Measurements from ENCODE around the gene ARG2. TPM values are rescaled to one million over a fixed set of nuclear protein-coding genes. Genes with fewer than 3 reads are reported as not detected.

Gene ARG2
- total RNA-seq, 1 experiment from 2014 or later: 1.1 TPM

DNA sequence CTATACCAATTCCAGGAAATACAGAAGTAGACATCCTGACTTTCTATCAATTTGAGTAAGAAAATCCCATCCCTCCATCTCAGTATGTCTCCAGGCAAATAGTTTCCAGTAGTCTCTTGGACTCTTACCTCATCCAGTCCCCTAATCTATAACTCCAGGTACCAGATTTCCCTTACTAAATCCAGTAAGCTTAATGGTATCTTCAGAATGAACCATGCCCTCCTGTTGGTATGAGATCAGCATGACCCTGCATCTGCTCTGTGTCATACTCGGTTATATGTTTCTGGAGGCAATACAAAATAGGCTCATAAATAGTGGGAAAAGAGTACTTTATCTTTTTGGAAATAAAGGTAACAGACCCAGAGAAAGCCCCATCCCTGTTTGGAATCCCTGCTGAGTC, 38.1 kb upstream of the ARG2 start:
- H3K27me3 ChIP-seq (ENCODE audit: low read length): no peaks in the 10 kb centered on the region
- H3K4me2 ChIP-seq (ENCODE audit: low read length): no peak overlapping the region
- ChIA-PET CTCF (interaction anchor here (0.6 to 2.2 kb wide), 4 partner anchors 10 to 123 kb away, joined by 3 to 10 read pairs (median 8); no protein-coding TSS in a partner anchor), POLR2A (ENCODE audit: unreplicated experiment) (no interaction called here)
- no peak overlapping the region for H3K9ac ChIP-seq (ENCODE audit: low read length)
- no TSS peak for BruUV-seq (replicated peaks)
- H3K9me2 ChIP-seq (replicated peaks; ENCODE audit: low read length): no peaks in the 10 kb centered on the region
- no peak for ATAC-seq
- H4K20me1 ChIP-seq (ENCODE audit: low read length): no peaks in the 10 kb centered on the region
- no peak for DNase-seq
- H3K4me3 ChIP-seq (ENCODE audit: low read length): no peak overlapping the region
- no peak overlapping the region for H2AFZ ChIP-seq (ENCODE audit: low read length)
- H3K27ac ChIP-seq (ENCODE audit: low read length): no peak overlapping the region
- H3K4me1 ChIP-seq (ENCODE audit: insufficient read depth, low read length): no peaks in the 10 kb centered on the region
- no peaks in the 10 kb centered on the region for H3F3A ChIP-seq (ENCODE audit: low read length, unreplicated experiment)
- TF ChIP-seq EZH2phosphoT487 (IDR thresholded peaks at IDR 0.05; ENCODE audit: borderline replicate concordance, low read length) (no peak), EZH2 (IDR thresholded peaks at IDR 0.05; ENCODE audit: low read length, unreplicated experiment) (no peak)
- TF ChIP-seq, protein P1, sequence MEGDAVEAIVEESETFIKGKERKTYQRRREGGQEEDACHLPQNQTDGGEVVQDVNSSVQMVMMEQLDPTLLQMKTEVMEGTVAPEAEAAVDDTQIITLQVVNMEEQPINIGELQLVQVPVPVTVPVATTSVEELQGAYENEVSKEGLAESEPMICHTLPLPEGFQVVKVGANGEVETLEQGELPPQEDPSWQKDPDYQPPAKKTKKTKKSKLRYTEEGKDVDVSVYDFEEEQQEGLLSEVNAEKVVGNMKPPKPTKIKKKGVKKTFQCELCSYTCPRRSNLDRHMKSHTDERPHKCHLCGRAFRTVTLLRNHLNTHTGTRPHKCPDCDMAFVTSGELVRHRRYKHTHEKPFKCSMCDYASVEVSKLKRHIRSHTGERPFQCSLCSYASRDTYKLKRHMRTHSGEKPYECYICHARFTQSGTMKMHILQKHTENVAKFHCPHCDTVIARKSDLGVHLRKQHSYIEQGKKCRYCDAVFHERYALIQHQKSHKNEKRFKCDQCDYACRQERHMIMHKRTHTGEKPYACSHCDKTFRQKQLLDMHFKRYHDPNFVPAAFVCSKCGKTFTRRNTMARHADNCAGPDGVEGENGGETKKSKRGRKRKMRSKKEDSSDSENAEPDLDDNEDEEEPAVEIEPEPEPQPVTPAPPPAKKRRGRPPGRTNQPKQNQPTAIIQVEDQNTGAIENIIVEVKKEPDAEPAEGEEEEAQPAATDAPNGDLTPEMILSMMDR (conservative IDR thresholded peaks at IDR 0.05; ENCODE audit: low read depth, low read length): no peak
- intact Hi-C loops (cut with micrococcal nuclease): no loop called here
- H3K79me2 ChIP-seq (ENCODE audit: low read length): no peaks in the 10 kb centered on the region
- H3K36me3 ChIP-seq (ENCODE audit: low read depth, low read length): no peaks in the 10 kb centered on the region
- no peaks in the 10 kb centered on the region for H3K9me3 ChIP-seq (ENCODE audit: low read length)

DNA sequence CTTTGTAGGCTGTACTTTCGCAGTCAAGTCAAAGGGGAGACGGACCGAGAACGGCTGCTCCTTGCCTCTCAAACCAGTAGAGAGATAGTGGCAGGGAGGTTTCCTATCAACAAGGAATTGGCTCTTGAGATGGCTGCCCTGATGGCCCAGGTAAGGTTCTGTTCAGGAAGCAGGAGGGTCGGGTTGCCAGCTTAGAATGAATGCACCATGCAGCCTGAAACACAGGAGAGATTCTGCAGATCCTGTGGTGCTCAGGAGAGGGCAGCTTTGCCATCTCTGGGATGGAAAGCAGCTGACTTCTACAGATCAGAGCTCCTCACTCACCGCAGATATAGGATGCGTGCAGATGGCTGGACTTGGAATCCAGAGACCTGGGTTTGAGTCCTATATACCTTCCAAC, 37.7 kb upstream of the ARG2 start:
- no TSS peak for BruUV-seq (replicated peaks)
- DNase-seq (no peak), ATAC-seq (no peak; the same call in 1 of the 2 replicates)
- no peak overlapping the region for H2AFZ ChIP-seq (ENCODE audit: low read length)
- no peak overlapping the region for H3K4me3 ChIP-seq (ENCODE audit: low read length)
- H3K79me2 ChIP-seq (ENCODE audit: low read length): no peaks in the 10 kb centered on the region
- no peaks in the 10 kb centered on the region for H3F3A ChIP-seq (ENCODE audit: low read length, unreplicated experiment)
- no peaks in the 10 kb centered on the region for H4K20me1 ChIP-seq (ENCODE audit: low read length)
- intact Hi-C loops (cut with micrococcal nuclease): no loop called here
- no peak overlapping the region for H3K9ac ChIP-seq (ENCODE audit: low read length)
- ChIA-PET CTCF (interaction anchor here (0.6 to 2.2 kb wide), 4 partner anchors 11 to 122 kb away, joined by 3 to 10 read pairs (median 8); no protein-coding TSS in a partner anchor), POLR2A (ENCODE audit: unreplicated experiment) (no interaction called here)
- TF ChIP-seq EZH2 (IDR thresholded peaks at IDR 0.05; ENCODE audit: low read length, unreplicated experiment) (no peak), EZH2phosphoT487 (IDR thresholded peaks at IDR 0.05; ENCODE audit: borderline replicate concordance, low read length) (no peak)
- TF ChIP-seq, protein P1 (conservative IDR thresholded peaks at IDR 0.05; ENCODE audit: low read depth, low read length): no peak
- H3K4me1 ChIP-seq (ENCODE audit: insufficient read depth, low read length): no peaks in the 10 kb centered on the region
- no peaks in the 10 kb centered on the region for H3K36me3 ChIP-seq (ENCODE audit: low read depth, low read length)
- no peaks in the 10 kb centered on the region for H3K9me2 ChIP-seq (replicated peaks; ENCODE audit: low read length)
- no peak overlapping the region for H3K27ac ChIP-seq (ENCODE audit: low read length)
- no peaks in the 10 kb centered on the region for H3K27me3 ChIP-seq (ENCODE audit: low read length)
- no peaks in the 10 kb centered on the region for H3K9me3 ChIP-seq (ENCODE audit: low read length)
- H3K4me2 ChIP-seq (ENCODE audit: low read length): no peak overlapping the region
